A673 (cell line): ENCODE data around the gene EPHB2. TPM values are rescaled to one million over a fixed set of nuclear protein-coding genes. Genes with fewer than 3 reads are reported as not detected.

ENCODE experiments used
- BruUV-seq: library from RNA; stranded (reverse); fragments of 400-500 nt; replicated peaks from 2 replicates; lab custom pipeline; 2021; lab: Mats Ljungman, UMichigan
- CTCF ChIA-PET: fragments of 300-600 bp; sonication (Branson Sonifier 250); formaldehyde crosslinking; loops from one replicate; lab custom pipeline; 2022; ENCODE audit warnings: antibody characterized with exemption; lab: Charles Lee
- POLR2A ChIA-PET: fragments of 300-600 bp; sonication (Branson Sonifier 250); formaldehyde crosslinking; loops from one replicate; lab custom pipeline; 2022; ENCODE audit warnings: antibody characterized with exemption; ENCODE audit not compliant: low non-redundant PET; lab: Charles Lee
- DNase-seq: peaks from one replicate; pipeline ENCODE4 v3.0.0-alpha.2; 2015; ENCODE audit warnings: low spot score
- H3K27ac ChIP-seq: fragments of 200-600 bp; sonication (generic); 2 replicates; pipeline ENCODE4 v1.5.1; 2016; ENCODE audit warnings: mixed run types, low read depth, mild to moderate bottlenecking, mixed read lengths, antibody characterized with exemption, low read length; ENCODE audit not compliant: poor library complexity, severe bottlenecking
- H3K27me3 ChIP-seq: fragments of 200-600 bp; sonication (generic); replicated peaks from 2 replicates; pipeline ENCODE4 v1.6.1; 2017; ENCODE audit warnings: mixed run types, low read depth, mild to moderate bottlenecking, mixed read lengths, antibody characterized with exemption, low read length; ENCODE audit not compliant: insufficient read depth, poor library complexity
- H3K36me3 ChIP-seq: fragments of 200-600 bp; sonication (generic); 2 replicates; pipeline ENCODE4 v1.6.1; 2016; ENCODE audit warnings: mixed run types, mild to moderate bottlenecking, mixed read lengths, antibody characterized with exemption, low read length; ENCODE audit not compliant: insufficient read depth, poor library complexity, severe bottlenecking
- H3K4me1 ChIP-seq: fragments of 200-600 bp; sonication (generic); 2 replicates; pipeline ENCODE4 v1.6.1; 2017; ENCODE audit warnings: mixed run types, mild to moderate bottlenecking, mixed read lengths, antibody characterized with exemption, low read length; ENCODE audit not compliant: insufficient read depth, poor library complexity, severe bottlenecking
- H3K4me3 ChIP-seq: fragments of 200-600 bp; sonication (generic); 2 replicates; pipeline ENCODE4 v1.5.1; 2016; ENCODE audit warnings: low read depth, mixed run types, mild to moderate bottlenecking, mixed read lengths, low read length; ENCODE audit not compliant: poor library complexity, severe bottlenecking
- H3K9me3 ChIP-seq: fragments of 200-600 bp; sonication (generic); 2 replicates; pipeline ENCODE4 v1.6.1; 2016; ENCODE audit warnings: mixed run types, low read depth, mild to moderate bottlenecking, mixed read lengths, antibody characterized with exemption, low read length; ENCODE audit not compliant: poor library complexity, severe bottlenecking
- EZH2 ChIP-seq: fragments of 200-600 bp; sonication (generic); IDR thresholded peaks from 2 replicates; pipeline ENCODE4 v1.6.1; 2017; ENCODE audit warnings: borderline replicate concordance, low read depth, mild to moderate bottlenecking, mixed read lengths, antibody characterized with exemption, low read length; ENCODE audit not compliant: poor library complexity, severe bottlenecking
- intact Hi-C: fragments of 100-400 bp; cut with micrococcal nuclease; formaldehyde crosslinking; loops from one replicate; pipeline ENCODE4 v1.10.0; 2022; ENCODE audit not compliant: unreplicated experiment
- total RNA-seq: library from RNA; stranded (reverse); gene quantifications from 2 replicates; pipeline ENCODE4 v1.2.3, GENCODE V29; 2021
- TF ChIP-seq, protein P1 (sequence below): fragments of 300-800, 200-600 bp; sonication (generic); conservative IDR thresholded peaks from 2 replicates; pipeline ENCODE4 v1.5.1; 2017; ENCODE audit warnings: low read depth, mild to moderate bottlenecking, antibody characterized with exemption, low read length, moderate library complexity, mixed read lengths

The EPHB2 gene
- total RNA-seq, 1 experiment from 2014 or later = 10.4 TPM

DNA sequence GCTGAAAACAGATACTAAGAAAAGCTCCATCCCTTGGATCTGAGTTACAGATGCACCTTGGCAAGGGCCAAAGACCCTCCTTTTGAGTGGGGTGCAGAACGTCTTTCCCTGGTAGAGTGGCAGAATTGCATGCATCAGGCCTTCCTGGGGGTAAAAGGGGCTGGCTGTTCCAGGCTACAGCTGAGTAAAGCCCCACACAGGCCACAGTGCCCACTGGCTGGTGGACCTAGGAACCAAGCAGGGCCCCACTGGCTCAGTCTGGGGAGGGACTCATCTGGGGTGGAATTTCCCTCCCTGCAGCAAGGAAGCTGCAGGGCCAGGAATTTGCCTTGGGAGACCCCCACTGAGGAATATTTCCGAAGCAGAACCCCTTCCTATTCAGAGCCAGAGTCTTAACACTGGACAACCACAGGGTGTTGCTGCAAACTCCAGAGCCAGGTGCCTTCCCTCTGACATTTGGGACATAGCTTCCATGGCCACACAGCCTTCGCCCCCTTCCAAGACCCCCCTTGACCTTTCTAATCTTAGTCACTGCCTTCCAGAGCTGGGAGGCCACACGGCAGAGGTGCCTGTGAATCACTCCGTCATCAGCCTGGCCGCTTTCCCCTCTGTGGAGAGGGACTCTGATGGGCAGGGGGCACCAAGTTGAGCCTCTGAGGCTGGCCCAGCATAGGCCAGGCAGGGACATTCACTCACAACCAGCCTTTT, 209.5 kb downstream of the EPHB2 start:
- TF ChIP-seq EZH2 = no peak
- TF ChIP-seq, protein P1, sequence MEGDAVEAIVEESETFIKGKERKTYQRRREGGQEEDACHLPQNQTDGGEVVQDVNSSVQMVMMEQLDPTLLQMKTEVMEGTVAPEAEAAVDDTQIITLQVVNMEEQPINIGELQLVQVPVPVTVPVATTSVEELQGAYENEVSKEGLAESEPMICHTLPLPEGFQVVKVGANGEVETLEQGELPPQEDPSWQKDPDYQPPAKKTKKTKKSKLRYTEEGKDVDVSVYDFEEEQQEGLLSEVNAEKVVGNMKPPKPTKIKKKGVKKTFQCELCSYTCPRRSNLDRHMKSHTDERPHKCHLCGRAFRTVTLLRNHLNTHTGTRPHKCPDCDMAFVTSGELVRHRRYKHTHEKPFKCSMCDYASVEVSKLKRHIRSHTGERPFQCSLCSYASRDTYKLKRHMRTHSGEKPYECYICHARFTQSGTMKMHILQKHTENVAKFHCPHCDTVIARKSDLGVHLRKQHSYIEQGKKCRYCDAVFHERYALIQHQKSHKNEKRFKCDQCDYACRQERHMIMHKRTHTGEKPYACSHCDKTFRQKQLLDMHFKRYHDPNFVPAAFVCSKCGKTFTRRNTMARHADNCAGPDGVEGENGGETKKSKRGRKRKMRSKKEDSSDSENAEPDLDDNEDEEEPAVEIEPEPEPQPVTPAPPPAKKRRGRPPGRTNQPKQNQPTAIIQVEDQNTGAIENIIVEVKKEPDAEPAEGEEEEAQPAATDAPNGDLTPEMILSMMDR = no peak
- intact Hi-C loops = no loop called here
- no peak for DNase-seq

DNA sequence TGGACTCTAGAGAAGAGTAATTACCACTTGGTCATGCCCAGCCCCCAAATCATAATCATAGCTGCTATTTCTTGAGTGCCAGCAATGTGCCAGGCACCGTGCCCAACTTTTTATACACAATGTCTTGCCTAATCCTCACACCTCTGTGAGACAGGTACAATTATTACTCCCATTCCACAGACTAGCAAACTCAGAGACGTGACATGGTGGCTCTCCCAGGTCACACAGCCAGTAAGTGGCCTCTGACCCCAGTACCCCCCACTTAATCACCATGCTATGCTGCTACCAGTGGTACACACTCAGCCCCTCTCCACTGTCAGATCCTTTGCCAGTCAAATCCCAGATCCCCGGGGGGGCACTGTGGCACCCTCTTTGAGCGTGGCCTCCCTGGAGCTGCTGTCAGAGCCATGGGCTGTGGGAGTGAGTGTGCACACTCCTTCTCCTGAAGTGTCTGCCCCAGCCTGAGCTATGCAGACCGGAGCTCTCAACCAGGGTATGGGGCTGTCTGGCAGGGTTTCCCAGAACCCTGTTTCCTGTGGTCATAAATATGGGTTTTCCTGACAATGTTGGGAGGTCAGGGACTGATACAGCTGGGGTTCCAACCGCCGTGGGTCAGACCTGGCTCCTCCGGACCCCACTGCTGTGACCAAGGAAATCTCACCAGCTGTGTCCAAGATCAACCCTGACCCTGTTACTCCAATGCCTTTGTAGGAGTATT, 210.3 kb downstream of the EPHB2 start:
- TF ChIP-seq EZH2 = no peak
- TF ChIP-seq, protein P1 = no peak
- intact Hi-C loops = no loop called here
- BruUV-seq = no TSS peak
- no peaks in the 10 kb centered on the region for H3K27me3 ChIP-seq
- ChIA-PET CTCF (no interaction called here), POLR2A (interaction anchor here (0.5 kb wide), 1 partner anchor 175 kb away, joined by 8 read pairs; no protein-coding TSS in a partner anchor)
- H3K4me3 ChIP-seq = no peak overlapping the region
- H3K4me1 ChIP-seq = peaks cover 20% of the 10 kb centered on the region
- H3K9me3 ChIP-seq = no peaks in the 10 kb centered on the region
- no peaks in the 10 kb centered on the region for H3K36me3 ChIP-seq
- DNase-seq = no peak
- H3K27ac ChIP-seq = no peak overlapping the region

More for the DNA sequence above, 209.5 kb downstream of the EPHB2 start:
- Histone ChIP-seq H3K27me3 (no peaks in the 10 kb centered on the region), H3K27ac (no peak overlapping the region), H3K4me3 (no peak overlapping the region), H3K9me3 (no peaks in the 10 kb centered on the region), H3K36me3 (no peaks in the 10 kb centered on the region), H3K4me1 (peaks cover 28% of the 10 kb centered on the region)
- CTCF ChIA-PET = no interaction called here
- POLR2A ChIA-PET = interaction anchor here (0.5 kb wide), 1 partner anchor 175 kb away, joined by 8 read pairs; no protein-coding TSS in a partner anchor
- no TSS peak for BruUV-seq

DNA sequence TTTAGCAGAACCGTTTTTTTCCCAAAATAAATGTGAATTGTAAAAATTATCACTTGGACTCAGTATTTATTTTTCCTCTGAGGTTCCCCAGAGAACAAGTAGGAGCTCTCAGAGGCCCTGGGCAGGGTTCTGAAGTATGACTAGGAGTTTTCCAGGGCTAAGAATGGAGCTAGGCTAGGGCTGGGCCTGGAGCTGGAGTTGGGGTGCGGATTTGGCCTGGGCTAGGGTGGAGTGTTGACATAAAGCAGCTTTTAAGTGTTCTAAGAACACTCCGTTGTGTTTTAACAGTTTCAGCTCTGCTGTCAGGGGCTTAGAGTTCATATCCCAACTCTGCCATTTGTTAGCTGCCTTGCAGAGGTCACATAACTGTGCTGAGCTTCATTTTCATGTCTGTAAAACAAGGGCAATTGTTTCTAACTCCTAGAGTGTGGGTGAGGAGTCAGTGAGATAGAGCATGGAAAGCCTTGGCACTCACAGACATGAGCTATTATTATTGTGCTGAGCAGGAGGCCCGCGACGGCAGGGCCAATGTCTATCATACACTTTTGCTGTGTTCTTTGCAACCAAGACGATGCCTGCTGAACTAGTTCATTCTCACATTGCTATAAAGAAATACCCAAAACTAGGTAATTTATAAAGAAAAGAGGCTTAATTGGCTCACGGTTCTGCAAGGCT, 210.9 kb downstream of the EPHB2 start:
- TF ChIP-seq, protein P1 = no peak
- no peak for TF ChIP-seq EZH2
- Histone ChIP-seq H3K36me3 (no peaks in the 10 kb centered on the region), H3K4me3 (no peak overlapping the region), H3K27ac (no peak overlapping the region), H3K27me3 (no peaks in the 10 kb centered on the region), H3K4me1 (peaks cover 13% of the 10 kb centered on the region), H3K9me3 (no peaks in the 10 kb centered on the region)
- intact Hi-C loops = no loop called here
- BruUV-seq = no TSS peak
- POLR2A ChIA-PET = no interaction called here
- no peak for DNase-seq
- CTCF ChIA-PET = no interaction called here
